Activated CD4-positive, alpha-beta T cell treated with anti-CD3 and anti-CD28 coated beads for 36 hours (primary cell): Measurements from ENCODE around the gene ZCCHC2. TPM values are rescaled to one million over a fixed set of nuclear protein-coding genes. Genes with fewer than 3 reads are reported as not detected.

Source experiments
- ATAC-seq: fragments of 200-7000 bp; cut with Tn5 transposase; one replicate; pipeline ENCODE4 v1.10.0; 2021; ENCODE audit warnings: mild to moderate bottlenecking, moderate library complexity
- CTCF ChIA-PET: fragments of 350-600 bp; sonication (Branson Sonifier 250); formaldehyde crosslinking; loops from one replicate; lab custom pipeline; 2021; ENCODE audit warnings: antibody characterized with exemption; lab: Charles Lee
- POLR2A ChIA-PET: fragments of 350-600 bp; sonication (Branson Sonifier 250); formaldehyde crosslinking; loops from one replicate; lab custom pipeline; 2021; ENCODE audit warnings: antibody characterized with exemption, inconsistent platforms; lab: Charles Lee
- DNase-seq: peaks from one replicate; pipeline ENCODE4 v3.0.0-alpha.2; 2020
- H3K27ac Mint-ChIP-seq: one replicate; pipeline ENCODE4 v1.8.0; 2021; ENCODE audit warnings: mixed read lengths
- H3K27me3 Mint-ChIP-seq: one replicate; pipeline ENCODE4 v1.8.0; 2021; ENCODE audit warnings: mixed read lengths
- H3K36me3 Mint-ChIP-seq: one replicate; pipeline ENCODE4 v1.8.0; 2021; ENCODE audit warnings: low read depth, mixed read lengths
- H3K4me1 Mint-ChIP-seq: one replicate; pipeline ENCODE4 v1.8.0; 2021; ENCODE audit warnings: mixed read lengths
- H3K4me3 Mint-ChIP-seq: one replicate; pipeline ENCODE4 v1.8.0; 2021; ENCODE audit warnings: mild to moderate bottlenecking, moderate library complexity, mixed read lengths
- H3K9me3 Mint-ChIP-seq: one replicate; pipeline ENCODE4 v1.8.0; 2021; ENCODE audit warnings: low read depth, mixed read lengths
- intact Hi-C, 2 experiments: fragments of 100-400 bp; cut with DNase I in 1 of 2; cut with micrococcal nuclease in 1 of 2; formaldehyde crosslinking; loops; one replicate each; pipeline versions ENCODE4 v1.14.2 to v1.15.1; 2022 to 2024; cut with DNase I, micrococcal nuclease
- total RNA-seq, 2 experiments: library from RNA; stranded (reverse); gene quantifications; one replicate each; pipeline ENCODE4 v1.2.3, GENCODE V29; 2021

ZCCHC2 gene
- total RNA-seq, 2 experiments from 2014 or later = 26.1 to 40.1 TPM

DNA sequence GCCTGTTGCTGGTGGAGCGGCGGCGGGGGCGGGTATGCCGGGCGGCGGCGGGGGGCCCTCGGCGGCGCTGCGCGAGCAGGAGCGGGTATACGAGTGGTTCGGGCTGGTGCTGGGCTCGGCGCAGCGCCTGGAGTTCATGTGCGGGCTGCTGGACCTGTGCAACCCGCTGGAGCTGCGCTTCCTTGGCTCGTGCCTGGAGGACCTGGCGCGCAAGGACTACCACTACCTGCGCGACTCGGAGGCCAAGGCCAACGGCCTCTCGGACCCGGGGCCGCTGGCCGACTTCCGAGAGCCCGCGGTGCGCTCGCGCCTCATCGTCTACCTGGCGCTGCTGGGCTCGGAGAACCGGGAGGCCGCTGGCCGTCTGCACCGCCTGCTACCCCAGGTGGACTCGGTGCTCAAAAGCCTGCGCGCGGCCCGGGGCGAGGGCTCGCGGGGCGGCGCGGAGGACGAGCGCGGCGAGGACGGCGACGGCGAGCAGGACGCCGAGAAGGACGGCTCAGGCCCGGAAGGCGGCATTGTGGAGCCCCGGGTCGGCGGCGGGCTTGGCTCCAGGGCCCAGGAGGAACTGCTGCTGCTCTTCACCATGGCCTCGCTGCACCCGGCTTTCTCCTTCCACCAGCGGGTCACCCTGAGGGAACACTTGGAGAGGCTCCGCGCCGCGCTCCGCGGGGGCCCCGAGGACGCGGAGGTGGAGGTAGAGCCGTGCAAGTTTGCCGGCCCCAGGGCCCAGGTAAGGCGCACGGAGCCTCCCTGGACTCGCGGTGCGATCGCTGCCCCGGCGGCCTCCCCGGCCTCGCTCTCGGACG, 1.0 kb downstream of the ZCCHC2 start:
- H3K27me3 Mint-ChIP-seq = no peaks in the 10 kb centered on the region
- ChIA-PET CTCF (interaction anchor here (1.0 to 2.2 kb wide), 3 partner anchors 13 to 103 kb away, joined by 3 to 12 read pairs (median 3); no protein-coding TSS in a partner anchor), POLR2A (interaction anchor here (1.0 to 1.4 kb wide), 3 partner anchors 103 to 337 kb away, joined by 3 to 6 read pairs (median 4); partner anchors contain the start of genes PIGN and RELCH)
- no peaks in the 10 kb centered on the region for H3K9me3 Mint-ChIP-seq
- peaks cover 26% of the 10 kb centered on the region for H3K4me1 Mint-ChIP-seq
- peak; percentile 78 for DNase-seq
- peak overlapping the region; percentile 95 for H3K4me3 Mint-ChIP-seq
- intact Hi-C loops = loop anchor here (1.0 to 10.0 kb wide), 9 partner anchors 77 to 1451 kb away; partner anchors contain the start of genes TNFRSF11A (in 2 of the 2), KDSR (in 1 of the 2), PHLPP1 (in 1 of the 2) and SERPINB8 (in 1 of the 2)
- peak; percentile 11 for ATAC-seq
- peaks cover 14% of the 10 kb centered on the region for H3K36me3 Mint-ChIP-seq
- H3K27ac Mint-ChIP-seq = peak overlapping the region; percentile 98

- ATAC-seq (peak; percentile 11), DNase-seq (peak; percentile 74)
- Mint-ChIP-seq H3K27ac (peak overlapping the region; percentile 98), H3K4me3 (peak overlapping the region; percentile 95), H3K9me3 (no peaks in the 10 kb centered on the region), H3K36me3 (peaks cover 15% of the 10 kb centered on the region), H3K4me1 (peaks cover 32% of the 10 kb centered on the region), H3K27me3 (no peaks in the 10 kb centered on the region)
- intact Hi-C loops = loop anchor here (1.0 to 10.0 kb wide), 10 partner anchors 77 to 1450 kb away; partner anchors contain the start of genes TNFRSF11A (in 2 of the 2), KDSR (in 1 of the 2), PHLPP1 (in 1 of the 2) and SERPINB8 (in 1 of the 2)
- POLR2A ChIA-PET = interaction anchor here (0.8 to 1.4 kb wide), 3 partner anchors 104 to 751 kb away, joined by 3 to 6 read pairs (median 3); partner anchors contain the start of genes PIGN and RELCH
- CTCF ChIA-PET = interaction anchor here (1.0 to 1.2 kb wide), 2 partner anchors 99 to 104 kb away, joined by 3 read pairs; no protein-coding TSS in a partner anchor
These were observed 1.8 kb downstream of the ZCCHC2 start for GRCh38 chr18:62524440-62525200.

GRCh38 chr18:62525608-62526007, 2.8 kb downstream of the ZCCHC2 start:
- Mint-ChIP-seq H3K27me3 (no peaks in the 10 kb centered on the region), H3K4me3 (peak overlapping the region; percentile 95), H3K9me3 (no peaks in the 10 kb centered on the region), H3K27ac (peak overlapping the region; percentile 98), H3K36me3 (peaks cover 17% of the 10 kb centered on the region), H3K4me1 (peaks cover 40% of the 10 kb centered on the region)
- ATAC-seq (no peak), DNase-seq (no peak)
- intact Hi-C loops = loop anchor here (1.0 to 10.0 kb wide), 11 partner anchors 19 to 1449 kb away; partner anchors contain the start of genes PIGN (in 2 of the 2), RELCH (in 2 of the 2), VPS4B (in 2 of the 2) and KDSR (in 1 of the 2)
- POLR2A ChIA-PET = no interaction called here
- CTCF ChIA-PET = no interaction called here

- peak; percentile 15 for ATAC-seq
- CTCF ChIA-PET = interaction anchor here (0.7 to 1.7 kb wide), 4 partner anchors 16 to 339 kb away, joined by 3 to 5 read pairs (median 4); partner anchors contain the start of gene RELCH
- peak overlapping the region; percentile 98 for H3K27ac Mint-ChIP-seq
These were observed 3.5 kb downstream of the ZCCHC2 start for GRCh38 chr18:62526098-62527025.

DNA sequence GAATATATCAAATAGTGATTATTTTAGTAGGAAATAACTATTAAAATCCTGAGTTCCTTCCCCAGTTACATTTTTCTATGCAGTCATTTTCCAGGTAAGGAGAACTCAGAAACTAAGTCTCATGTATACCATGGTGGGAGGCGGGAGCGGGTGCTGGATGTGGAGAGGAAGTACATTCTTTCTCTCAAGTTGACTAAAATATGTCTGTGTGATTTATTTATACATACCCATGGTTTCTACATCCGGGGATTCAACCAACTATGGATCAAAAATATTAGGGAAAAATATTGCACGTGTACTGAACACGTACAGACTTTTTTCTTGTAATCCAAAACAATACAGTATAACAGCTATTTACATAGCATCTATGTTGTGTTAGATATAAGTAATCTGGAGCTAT, 6.8 kb downstream of the ZCCHC2 start:
- peaks cover 51% of the 10 kb centered on the region for H3K4me1 Mint-ChIP-seq
- intact Hi-C loops = loop anchor here in 1 of 2 experiments (5.0 to 10.0 kb wide), 6 partner anchors 188 to 1445 kb away; partner anchors contain the start of genes KDSR, PHLPP1, SERPINB8 and VPS4B
- no peak overlapping the region for H3K27ac Mint-ChIP-seq
- ChIA-PET CTCF (interaction anchor here (1.0 kb wide), 1 partner anchor 23 kb away, joined by 3 read pairs; no protein-coding TSS in a partner anchor), POLR2A (interaction anchor here (1.0 kb wide), 1 partner anchor 24 kb away, joined by 3 read pairs; no protein-coding TSS in a partner anchor)
- no peaks in the 10 kb centered on the region for H3K27me3 Mint-ChIP-seq
- H3K4me3 Mint-ChIP-seq = no peak overlapping the region
- ATAC-seq (no peak), DNase-seq (no peak)
- peaks cover 29% of the 10 kb centered on the region for H3K36me3 Mint-ChIP-seq
- H3K9me3 Mint-ChIP-seq = no peaks in the 10 kb centered on the region

More at GRCh38 chr18:62526098-62527025, 3.5 kb downstream of the ZCCHC2 start:
- Mint-ChIP-seq H3K36me3 (peaks cover 22% of the 10 kb centered on the region), H3K27me3 (no peaks in the 10 kb centered on the region), H3K4me3 (peak overlapping the region; percentile 95), H3K9me3 (no peaks in the 10 kb centered on the region), H3K4me1 (peaks cover 37% of the 10 kb centered on the region)
- POLR2A ChIA-PET = interaction anchor here (0.6 to 1.2 kb wide), 4 partner anchors 21 to 106 kb away, joined by 3 to 8 read pairs (median 6); no protein-coding TSS in a partner anchor
- DNase-seq = peak; percentile 86
- intact Hi-C loops = loop anchor here (1.0 to 10.0 kb wide), 11 partner anchors 20 to 1448 kb away; partner anchors contain the start of genes PIGN (in 2 of the 2), RELCH (in 2 of the 2), VPS4B (in 2 of the 2) and KDSR (in 1 of the 2)

DNA sequence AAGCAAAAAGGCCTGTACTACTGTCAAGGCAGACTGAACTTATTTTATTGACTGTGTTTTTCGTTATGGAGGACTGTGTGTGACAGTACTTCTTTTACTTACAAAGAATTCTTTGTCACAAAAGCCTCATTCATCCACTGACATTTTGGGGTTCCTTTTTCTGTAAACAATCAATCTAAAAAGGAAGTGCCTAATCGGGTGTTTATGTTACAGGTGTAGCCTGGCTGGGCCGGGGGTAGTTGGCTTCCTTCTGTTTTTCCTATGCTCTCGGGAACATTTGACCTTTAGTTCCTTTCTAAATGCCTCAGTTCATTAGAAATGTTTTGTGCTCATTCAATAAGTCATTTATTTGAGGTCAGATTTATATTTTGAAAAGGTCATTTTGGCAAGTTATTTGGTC, 8.3 kb downstream of the ZCCHC2 start:
- POLR2A ChIA-PET = interaction anchor here (0.6 to 0.7 kb wide), 2 partner anchors 10 to 129 kb away, joined by 3 to 4 read pairs; no protein-coding TSS in a partner anchor
- DNase-seq (no peak), ATAC-seq (no peak)
- Mint-ChIP-seq H3K27ac (no peak overlapping the region), H3K9me3 (no peaks in the 10 kb centered on the region), H3K36me3 (peaks cover 16% of the 10 kb centered on the region), H3K4me1 (peaks cover 60% of the 10 kb centered on the region), H3K4me3 (no peak overlapping the region), H3K27me3 (no peaks in the 10 kb centered on the region)
- CTCF ChIA-PET = interaction anchor here (0.7 to 1.6 kb wide), 2 partner anchors 22 to 31 kb away, joined by 3 to 6 read pairs; no protein-coding TSS in a partner anchor
- intact Hi-C loops = no loop called here

GRCh38 chr18:62531931-62532330, 9.1 kb downstream of the ZCCHC2 start:
- no peak overlapping the region for H3K27ac Mint-ChIP-seq
- POLR2A ChIA-PET = no interaction called here
- CTCF ChIA-PET = interaction anchor here (0.7 to 1.6 kb wide), 2 partner anchors 9 to 21 kb away, joined by 3 to 6 read pairs; no protein-coding TSS in a partner anchor

DNA sequence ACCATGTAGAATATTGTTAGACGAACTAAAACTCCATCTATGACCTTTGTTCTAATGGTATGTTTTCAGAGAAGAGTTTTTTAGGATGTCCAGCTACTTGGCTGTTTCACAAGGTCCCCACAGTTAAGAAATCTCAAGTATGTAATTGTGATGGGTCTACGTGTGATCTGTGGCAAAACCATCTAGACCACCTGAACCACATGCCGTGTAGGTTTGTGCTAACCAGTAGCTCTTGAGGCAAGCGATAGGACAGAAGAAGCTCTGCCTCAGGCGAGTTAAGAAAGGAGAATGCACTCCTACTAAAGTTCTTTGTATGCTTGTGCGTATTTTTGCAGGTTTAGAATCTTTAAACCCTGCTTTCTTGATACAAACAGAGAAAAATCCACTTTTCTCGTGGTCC, 13.2 kb downstream of the ZCCHC2 start:
- peaks cover 41% of the 10 kb centered on the region for H3K4me1 Mint-ChIP-seq

More at GRCh38 chr18:62531931-62532330, 9.1 kb downstream of the ZCCHC2 start:
- H3K4me3 Mint-ChIP-seq = no peak overlapping the region
- H3K36me3 Mint-ChIP-seq = peaks cover 15% of the 10 kb centered on the region
- H3K9me3 Mint-ChIP-seq = no peaks in the 10 kb centered on the region
- ATAC-seq (no peak), DNase-seq (no peak)
- peaks cover 62% of the 10 kb centered on the region for H3K4me1 Mint-ChIP-seq
- intact Hi-C loops = no loop called here
- H3K27me3 Mint-ChIP-seq = no peaks in the 10 kb centered on the region

GRCh38 chr18:62537042-62537894, 14.4 kb downstream of the ZCCHC2 start:
- ChIA-PET POLR2A (no interaction called here), CTCF (interaction anchor here (1.0 to 1.5 kb wide), 3 partner anchors 10 to 116 kb away, joined by 3 to 5 read pairs (median 4); no protein-coding TSS in a partner anchor)
- Mint-ChIP-seq H3K9me3 (no peaks in the 10 kb centered on the region), H3K27ac (no peak overlapping the region), H3K4me1 (peaks cover 31% of the 10 kb centered on the region), H3K36me3 (peaks cover 27% of the 10 kb centered on the region), H3K4me3 (no peak overlapping the region), H3K27me3 (no peaks in the 10 kb centered on the region)
- intact Hi-C loops = no loop called here
- ATAC-seq (peak; percentile 12), DNase-seq (no peak)

More for the DNA sequence above, 13.2 kb downstream of the ZCCHC2 start:
- H3K27me3 Mint-ChIP-seq = no peaks in the 10 kb centered on the region
- ChIA-PET CTCF (no interaction called here), POLR2A (no interaction called here)
- intact Hi-C loops = no loop called here
- DNase-seq (no peak), ATAC-seq (no peak)
- peaks cover 25% of the 10 kb centered on the region for H3K36me3 Mint-ChIP-seq
- H3K27ac Mint-ChIP-seq = no peak overlapping the region
- no peaks in the 10 kb centered on the region for H3K9me3 Mint-ChIP-seq
- H3K4me3 Mint-ChIP-seq = no peak overlapping the region
